ENCODE data around the gene VAV1. TPM values are rescaled to one million over a fixed set of nuclear protein-coding genes. Genes with fewer than 3 reads are reported as not detected.

VAV1 gene
- polyA plus RNA-seq, 1 donor from 2014 or later = not detected

- Histone ChIP-seq H3K9ac (ENCODE audit: low read length) (no peak overlapping the region), H3K36me3 (ENCODE audit: insufficient read depth, low read length) (no peaks in the 10 kb centered on the region), H4K20me1 (ENCODE audit: insufficient read depth) (no peaks in the 10 kb centered on the region), H3K27ac (ENCODE audit: low read length) (no peak overlapping the region), H3K9me2 (ENCODE audit: insufficient read depth, low read length) (no peaks in the 10 kb centered on the region), H3K9me3 (ENCODE audit: low read length) (peaks cover 4% of the 10 kb centered on the region), H3F3A (ENCODE audit: insufficient read depth, low read length, poor library complexity, severe bottlenecking) (no peaks in the 10 kb centered on the region), H2AFZ (ENCODE audit: low read depth, low read length) (no peak overlapping the region), H3K4me3 (ENCODE audit: low read length) (no peak overlapping the region), H3K27me3 (ENCODE audit: insufficient read depth, low read depth, low read length) (no peaks in the 10 kb centered on the region), H3K4me2 (ENCODE audit: low read length) (no peak overlapping the region), H3K79me2 (replicated peaks; ENCODE audit: insufficient read depth, low read length) (no peaks in the 10 kb centered on the region)
- TF ChIP-seq SMC3 (conservative IDR thresholded peaks at IDR 0.05; ENCODE audit: poor library complexity) = no peak
- TF ChIP-seq CTCF (IDR thresholded peaks at IDR 0.05; ENCODE audit: poor library complexity, severe bottlenecking) = no peak
- TF ChIP-seq RAD21 (conservative IDR thresholded peaks at IDR 0.05) = no peak
- TF ChIP-seq TAF1 (IDR thresholded peaks at IDR 0.05; ENCODE audit: low read depth) = no peak
- no peak for TF ChIP-seq POLR2AphosphoS5 (IDR thresholded peaks at IDR 0.05)
- no peak for TF ChIP-seq REST (IDR thresholded peaks at IDR 0.05; ENCODE audit: borderline replicate concordance)
- TF ChIP-seq EZH2 (IDR thresholded peaks at IDR 0.05; ENCODE audit: borderline replicate concordance, insufficient read depth, low read length, poor library complexity, severe bottlenecking) = no peak
- no peak for TF ChIP-seq EP300 (conservative IDR thresholded peaks at IDR 0.05; ENCODE audit: poor library complexity, severe bottlenecking)
- no peak for TF ChIP-seq MXI1 (conservative IDR thresholded peaks at IDR 0.05; ENCODE audit: poor library complexity, severe bottlenecking)
Observed at GRCh38 chr19:6793973-6794372, 21.5 kb downstream of the VAV1 start.

- no peak overlapping the region for H3K27ac ChIP-seq (ENCODE audit: low read length)
- no peak overlapping the region for H2AFZ ChIP-seq (ENCODE audit: low read depth, low read length)
- no peaks in the 10 kb centered on the region for H3K79me2 ChIP-seq (replicated peaks; ENCODE audit: insufficient read depth, low read length)
- H3K4me2 ChIP-seq (ENCODE audit: low read length) = no peak overlapping the region
- H4K20me1 ChIP-seq (ENCODE audit: insufficient read depth) = no peaks in the 10 kb centered on the region
- H3K9me2 ChIP-seq (ENCODE audit: insufficient read depth, low read length) = no peaks in the 10 kb centered on the region
- no peak overlapping the region for H3K9ac ChIP-seq (ENCODE audit: low read length)
- no peaks in the 10 kb centered on the region for H3K27me3 ChIP-seq (ENCODE audit: insufficient read depth, low read depth, low read length)
- H3F3A ChIP-seq (ENCODE audit: insufficient read depth, low read length, poor library complexity, severe bottlenecking) = no peaks in the 10 kb centered on the region
- no peak for TF ChIP-seq POLR2AphosphoS5 (IDR thresholded peaks at IDR 0.05)
- no peak overlapping the region for H3K4me3 ChIP-seq (ENCODE audit: low read length)
- H3K9me3 ChIP-seq (ENCODE audit: low read length) = peaks cover 4% of the 10 kb centered on the region
- no peaks in the 10 kb centered on the region for H3K36me3 ChIP-seq (ENCODE audit: insufficient read depth, low read length)
Observed at GRCh38 chr19:6794686-6795431, 22.4 kb downstream of the VAV1 start.
